HEK293 (cell line): Measurements from ENCODE around the gene ATXN10.

ENCODE experiments used
- CTCF ChIA-PET: fragments of 350-600 bp; formaldehyde crosslinking; extraction: SDS; loops from one replicate; lab custom pipeline; 2021; ENCODE audit warnings: antibody characterized with exemption; lab: Yijun Ruan, JAX
- POLR2A ChIA-PET: fragments of 300-600 bp; formaldehyde crosslinking; extraction: SDS; loops from one replicate; lab custom pipeline; 2020; ENCODE audit warnings: antibody characterized with exemption, inconsistent platforms; lab: Yijun Ruan, JAX
- H3K27ac ChIP-seq: fragments of 200-500 bp; sonication (Bioruptor generic); 2 replicates; pipeline ENCODE4 v1.5.1; 2014; ENCODE audit warnings: low read depth, low read length, control low read depth, inconsistent platforms; ENCODE audit errors: extremely low read depth
- H3K36me3 ChIP-seq, 2 experiments: fragments of 200-500 bp in 1 of 2; sonication (Bioruptor generic) in 1 of 2; 1 replicate in 1 of 2; 2 replicates in 1 of 2; pipeline ENCODE4 v1.5.1; 2014 to 2017; ENCODE audit warnings: inconsistent platforms in 2 of 2, low read length in 2 of 2; ENCODE audit not compliant: control insufficient read depth in 2 of 2, insufficient read depth in 1 of 2
- H3K4me1 ChIP-seq: fragments of 200-500 bp; sonication (Bioruptor generic); 2 replicates; pipeline ENCODE4 v1.5.1; 2014; ENCODE audit warnings: mild to moderate bottlenecking, low read length, inconsistent platforms; ENCODE audit not compliant: control insufficient read depth, insufficient read depth
- H3K4me3 ChIP-seq: 2 replicates; pipeline ENCODE4 v1.5.1; 2011; ENCODE audit warnings: low read depth, mild to moderate bottlenecking, control low read depth, low read length, moderate library complexity
- H3K9me3 ChIP-seq: fragments of 200-500 bp; sonication (Bioruptor generic); 2 replicates; pipeline ENCODE4 v1.5.1; 2014; ENCODE audit warnings: low read depth, low read length, inconsistent platforms; ENCODE audit not compliant: control insufficient read depth, insufficient read depth
- IKZF3 ChIP-seq: fragments of 450-650 bp; IDR thresholded peaks from 2 replicates; pipeline ENCODE4 v1.5.0; 2018; ENCODE audit warnings: missing biosample characterization, mild to moderate bottlenecking, missing genetic modification characterization, moderate library complexity
- MZF1 ChIP-seq: fragments of 450-650 bp; formaldehyde crosslinking; IDR thresholded peaks from 2 replicates; pipeline ENCODE4 v1.5.1; 2017; ENCODE audit warnings: missing biosample characterization, missing genetic modification characterization, borderline replicate concordance
- PATZ1 ChIP-seq: fragments of 450-650 bp; formaldehyde crosslinking; IDR thresholded peaks from 2 replicates; pipeline ENCODE4 v1.5.1; 2016; ENCODE audit warnings: missing biosample characterization, missing genetic modification characterization
- SALL2 ChIP-seq: fragments of 450-650 bp; formaldehyde crosslinking; IDR thresholded peaks from 2 replicates; pipeline ENCODE4 v1.5.0; 2017; ENCODE audit warnings: missing biosample characterization, mild to moderate bottlenecking, missing genetic modification characterization, borderline replicate concordance
- SCRT2 ChIP-seq: fragments of 450-650 bp; formaldehyde crosslinking; IDR thresholded peaks from 2 replicates; pipeline ENCODE4 v1.5.1; 2016; ENCODE audit warnings: missing biosample characterization, missing genetic modification characterization
- ZBTB49 ChIP-seq: fragments of 450-650 bp; formaldehyde crosslinking; IDR thresholded peaks from 2 replicates; pipeline ENCODE4 v1.5.1; 2016; ENCODE audit warnings: missing biosample characterization, missing genetic modification characterization, low read depth
- ZEB2 ChIP-seq: fragments of 450-650 bp; formaldehyde crosslinking; IDR thresholded peaks from 2 replicates; pipeline ENCODE4 v1.5.1; 2016; ENCODE audit warnings: missing biosample characterization, missing genetic modification characterization
- ZNF10 ChIP-seq: fragments of 450-650 bp; formaldehyde crosslinking; IDR thresholded peaks from 2 replicates; pipeline ENCODE4 v1.5.1; 2017; ENCODE audit warnings: missing biosample characterization, missing genetic modification characterization
- ZNF211 ChIP-seq: fragments of 450-650 bp; formaldehyde crosslinking; IDR thresholded peaks from 2 replicates; pipeline ENCODE4 v1.5.1; 2016; ENCODE audit warnings: low read depth, missing biosample characterization, missing genetic modification characterization
- ZNF398 ChIP-seq: fragments of 450-650 bp; formaldehyde crosslinking; IDR thresholded peaks from 2 replicates; pipeline ENCODE4 v1.5.1; 2017; ENCODE audit warnings: missing biosample characterization, missing genetic modification characterization
- ZNF449 ChIP-seq: fragments of 450-650 bp; formaldehyde crosslinking; IDR thresholded peaks from 2 replicates; pipeline ENCODE4 v1.5.1; 2017; ENCODE audit warnings: missing biosample characterization, mild to moderate bottlenecking, missing genetic modification characterization, moderate library complexity
- ZNF514 ChIP-seq: fragments of 450-650 bp; formaldehyde crosslinking; IDR thresholded peaks from 2 replicates; pipeline ENCODE4 v1.5.1; 2016; ENCODE audit warnings: missing biosample characterization, missing genetic modification characterization
- ZNF629 ChIP-seq: fragments of 450-650 bp; formaldehyde crosslinking; IDR thresholded peaks from 2 replicates; pipeline ENCODE4 v1.5.1; 2017; ENCODE audit warnings: missing biosample characterization, missing genetic modification characterization
- ZNF692 ChIP-seq: fragments of 450-650 bp; formaldehyde crosslinking; IDR thresholded peaks from 2 replicates; pipeline ENCODE4 v1.5.1; 2016; ENCODE audit warnings: missing biosample characterization, missing genetic modification characterization
- ZNF792 ChIP-seq: fragments of 450-650 bp; formaldehyde crosslinking; IDR thresholded peaks from 2 replicates; pipeline ENCODE4 v1.5.1; 2016; ENCODE audit warnings: missing biosample characterization, missing genetic modification characterization
- ZSCAN5A ChIP-seq: fragments of 450-650 bp; formaldehyde crosslinking; IDR thresholded peaks from 2 replicates; pipeline ENCODE4 v1.5.1; 2016; ENCODE audit warnings: missing biosample characterization, missing genetic modification characterization

The ATXN10 gene

GRCh38 chr22:45702981-45703380 lies 31.3 kb downstream of the ATXN10 start:
- Histone ChIP-seq H3K4me1 (no peaks in the 10 kb centered on the region), H3K4me3 (no peak overlapping the region), H3K36me3 (peaks cover 59 to 62% of the 10 kb centered on the region in 2 experiments), H3K27ac (no peak overlapping the region), H3K9me3 (no peaks in the 10 kb centered on the region)
- POLR2A ChIA-PET, result no interaction called here
- TF ChIP-seq SALL2 (tag by site-specific recombination), result no peak
- CTCF ChIA-PET, result no interaction called here

- no peak overlapping the region for H3K27ac ChIP-seq
- peaks cover under 1% of the 10 kb centered on the region; the same call in 1 of the 2 replicates for H3K4me1 ChIP-seq
- TF ChIP-seq ZEB2 (tag by site-specific recombination) (no peak), ZNF692 (no peak)
- H3K36me3 ChIP-seq, result peaks cover 58 to 59% of the 10 kb centered on the region in 2 experiments
- POLR2A ChIA-PET, result interaction anchor here (0.7 kb wide), 2 partner anchors 12 to 192 kb away, joined by 3 to 4 read pairs; no protein-coding TSS in a partner anchor
- no peaks in the 10 kb centered on the region for H3K9me3 ChIP-seq
- CTCF ChIA-PET, result no interaction called here
- H3K4me3 ChIP-seq, result no peak overlapping the region
These were observed 32.1 kb downstream of the ATXN10 start for GRCh38 chr22:45703758-45704157.

- ChIA-PET POLR2A (interaction anchor here (0.7 kb wide), 2 partner anchors 11 to 191 kb away, joined by 3 to 4 read pairs; no protein-coding TSS in a partner anchor), CTCF (interaction anchor here (0.6 to 1.0 kb wide), 2 partner anchors 19 to 76 kb away, joined by 3 to 4 read pairs; no protein-coding TSS in a partner anchor)
- no peaks in the 10 kb centered on the region for H3K9me3 ChIP-seq
- peaks cover 52 to 56% of the 10 kb centered on the region in 2 experiments for H3K36me3 ChIP-seq
- H3K4me3 ChIP-seq, result no peak overlapping the region
- TF ChIP-seq IKZF3 (tag by site-specific recombination) (no peak), ZBTB49 (tag by site-specific recombination) (no peak), ZNF211 (tag by site-specific recombination) (no peak), ZNF10 (no peak)
- TF ChIP-seq, all 188 proteins: peak for 0
- H3K4me1 ChIP-seq, result peaks cover 8% of the 10 kb centered on the region; the same call in 1 of the 2 replicates
- no peak overlapping the region for H3K27ac ChIP-seq
These were observed 33.0 kb downstream of the ATXN10 start for GRCh38 chr22:45704648-45705047.

GRCh38 chr22:45707605-45708004 lies 36.0 kb downstream of the ATXN10 start:
- Histone ChIP-seq H3K4me3 (no peak overlapping the region), H3K9me3 (no peaks in the 10 kb centered on the region), H3K27ac (no peak overlapping the region), H3K36me3 (peaks cover 41 to 44% of the 10 kb centered on the region in 2 experiments), H3K4me1 (peaks cover 10% of the 10 kb centered on the region; the same call in 1 of the 2 replicates)
- POLR2A ChIA-PET, result no interaction called here
- CTCF ChIA-PET, result no interaction called here
- TF ChIP-seq PATZ1 (tag by site-specific recombination), result no peak
- TF ChIP-seq ZNF792, result no peak
- no peak for TF ChIP-seq ZNF629 (tag by site-specific recombination)
- no peak for TF ChIP-seq ZNF449
- no peak for TF ChIP-seq SCRT2 (tag by site-specific recombination)
- no peak for TF ChIP-seq ZNF514 (tag by site-specific recombination)
- TF ChIP-seq MZF1 (tag by site-specific recombination), result no peak
- TF ChIP-seq ZNF398 (tag by site-specific recombination), result no peak
- TF ChIP-seq ZSCAN5A (tag by site-specific recombination), result no peak
